NCI-H524 (cell line): Measurements from ENCODE around the gene FRRS1.
"Not testable (repeated sequence)": the region's sequence is repeated elsewhere in the genome, so short reads cannot be mapped to it uniquely, and the experiment has no call there.

ENCODE experiments used
- DNase-seq, 2 experiments: peaks; one replicate each; lab custom pipeline; 2025; lab: John Stamatoyannopoulos, UW

The FRRS1 gene

GRCh38 chr1:99764439-99764838 is 2.0 kb downstream of the FRRS1 start:
- no peak for DNase-seq

GRCh38 chr1:99763956-99764355 is 2.5 kb downstream of the FRRS1 start:
- DNase-seq, result no peak

DNA sequence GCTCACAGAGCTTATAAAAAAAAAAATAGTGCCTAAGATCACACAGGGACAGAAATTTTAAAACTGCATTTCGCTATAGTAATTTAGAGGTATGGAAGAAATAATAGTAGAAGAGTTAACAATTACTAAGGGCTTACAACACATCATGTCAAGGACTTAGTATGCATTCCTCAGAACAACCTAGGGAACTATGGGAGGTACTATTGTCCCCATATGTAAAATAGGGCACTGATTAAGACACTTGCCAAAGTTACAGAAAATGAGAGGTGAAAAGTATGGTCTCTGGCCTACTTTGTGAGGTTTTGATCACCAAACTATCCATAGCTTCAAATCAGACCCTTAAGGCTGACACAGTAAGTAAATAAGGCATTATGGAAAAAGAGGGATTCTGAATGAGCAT is 4.7 kb downstream of the FRRS1 start:
- DNase-seq, result no peak

GRCh38 chr1:99759518-99760160 is 6.8 kb downstream of the FRRS1 start:
- no peak for DNase-seq

GRCh38 chr1:99758686-99759517 is 7.5 kb downstream of the FRRS1 start:
- DNase-seq, result not testable (repeated sequence)

DNA sequence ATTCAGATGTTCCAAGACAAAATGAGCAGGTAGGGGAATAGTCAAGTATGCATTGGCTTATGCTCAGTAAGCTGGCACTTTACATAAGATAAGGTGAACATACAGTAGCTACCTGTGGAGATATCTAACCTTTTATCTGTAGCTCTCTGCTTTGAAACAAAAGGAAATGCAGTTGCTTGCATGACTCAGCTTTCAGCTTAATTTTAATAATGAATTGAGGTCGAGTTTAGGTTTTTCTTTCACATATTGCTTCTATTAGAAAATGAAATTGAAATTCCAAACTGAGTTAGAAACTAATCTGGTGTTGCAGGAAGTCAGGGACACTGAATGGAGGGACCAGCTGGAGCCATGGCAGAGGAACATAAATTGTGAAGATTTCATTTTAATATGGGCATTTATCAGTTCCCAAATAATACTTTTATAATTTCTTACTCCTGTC is 8.3 kb downstream of the FRRS1 start:
- no peak for DNase-seq

GRCh38 chr1:99756598-99756997 is 9.8 kb downstream of the FRRS1 start:
- no peak for DNase-seq

DNA sequence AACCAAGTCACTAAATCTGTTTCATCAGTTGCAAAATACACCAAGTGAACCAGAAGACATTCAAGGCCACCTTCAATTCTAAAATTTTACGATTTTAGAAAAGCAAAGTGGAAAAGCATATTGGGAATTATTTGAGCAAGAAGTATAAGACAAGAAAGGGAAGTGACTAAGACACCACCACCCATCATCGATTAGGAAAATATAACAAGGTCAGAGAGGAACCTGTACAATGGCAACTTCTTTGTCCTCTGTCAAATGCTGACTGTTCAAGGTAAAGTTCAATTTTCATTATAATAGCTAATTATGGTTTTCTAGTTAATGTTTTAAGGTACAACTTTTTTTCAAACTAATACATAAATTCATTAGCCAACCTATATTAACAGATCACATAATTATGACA is 10.8 kb downstream of the FRRS1 start:
- no peak for DNase-seq

GRCh38 chr1:99754697-99755096 is 11.7 kb downstream of the FRRS1 start:
- DNase-seq, result no peak

GRCh38 chr1:99754055-99754626 is 12.3 kb downstream of the FRRS1 start:
- no peak for DNase-seq

DNA sequence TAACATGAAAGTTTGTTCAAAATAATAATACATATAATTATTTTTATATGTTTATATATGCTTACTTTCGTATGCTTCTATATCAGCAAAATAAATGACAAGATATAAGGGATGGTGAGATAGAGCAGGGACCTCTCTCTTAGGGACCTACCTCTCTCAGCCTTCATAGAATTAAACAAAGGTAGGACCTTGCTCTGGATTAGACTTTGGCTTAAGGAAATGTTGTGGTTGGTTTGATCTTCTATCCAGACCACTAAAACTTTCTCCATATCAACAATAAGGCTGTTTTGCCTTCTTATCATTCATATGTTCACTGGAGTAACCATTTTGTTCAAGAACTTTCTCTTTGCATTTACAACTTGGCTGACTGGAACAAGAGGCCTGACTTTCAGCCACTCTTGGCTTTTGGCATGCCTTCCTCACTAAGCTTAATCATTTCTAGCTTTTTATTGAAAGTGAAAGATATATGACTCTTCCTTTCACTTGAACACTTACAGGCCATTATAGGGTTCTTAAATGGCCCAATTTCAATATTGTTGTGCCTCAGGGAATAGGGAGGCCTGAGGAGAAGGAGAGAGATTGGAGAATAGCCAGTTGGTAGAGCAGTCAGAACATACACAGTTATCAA is 14.4 kb downstream of the FRRS1 start:
- DNase-seq, result no peak

DNA sequence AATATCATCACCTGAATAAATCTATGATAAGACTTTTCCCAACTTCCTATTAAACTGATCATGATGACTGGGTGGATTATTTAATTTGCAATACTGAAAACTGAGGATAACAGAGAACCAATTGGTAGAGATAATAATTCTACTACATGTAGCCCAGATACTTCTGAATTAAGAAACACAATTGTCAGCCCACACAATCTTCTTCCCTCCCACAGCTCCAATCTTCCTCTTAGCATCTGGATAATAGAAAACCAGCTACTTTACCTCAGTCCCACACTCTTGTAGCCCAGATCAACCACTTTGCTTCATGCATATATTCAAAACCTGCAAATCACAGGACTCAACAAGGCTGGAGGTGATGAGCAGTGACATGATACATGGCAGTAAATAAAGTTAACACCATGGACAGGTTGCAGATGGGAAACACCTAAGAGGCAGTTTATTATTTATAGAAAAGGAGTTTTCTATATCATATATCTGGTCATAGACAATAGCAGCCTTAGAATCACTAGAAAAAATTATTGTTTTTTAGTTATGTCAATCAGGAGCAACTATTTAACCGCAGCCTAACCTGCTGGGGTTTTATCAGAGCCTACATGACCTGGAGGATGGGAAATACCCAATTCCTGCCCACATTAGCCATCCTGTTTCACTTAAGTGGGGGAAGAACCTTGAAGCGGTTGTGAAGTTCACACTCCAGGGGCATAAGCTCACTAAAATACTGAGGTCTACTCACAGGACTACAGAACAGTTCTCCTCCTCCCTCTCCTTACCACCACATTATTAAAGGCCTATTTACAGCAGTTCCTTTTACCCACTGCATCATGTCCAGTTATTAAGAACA is 16.7 kb downstream of the FRRS1 start:
- no peak for DNase-seq

DNA sequence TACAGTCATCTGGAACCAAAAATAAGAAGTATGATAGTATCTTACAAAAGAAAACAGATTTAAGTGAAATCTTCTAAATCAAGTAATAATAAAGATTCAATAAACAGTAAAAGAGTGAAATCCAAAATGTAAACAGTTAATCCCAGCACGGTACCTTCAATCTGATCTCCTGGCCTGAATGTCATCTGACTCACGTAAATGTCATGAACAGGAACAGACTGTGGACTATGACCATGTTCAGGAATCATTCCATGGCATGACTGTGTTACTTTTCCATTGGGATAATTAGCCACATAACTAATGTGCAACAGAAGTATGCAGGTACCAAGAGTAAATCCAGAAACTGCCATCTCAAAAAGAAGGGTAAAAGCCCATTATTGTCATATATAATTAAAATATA is 18.0 kb downstream of the FRRS1 start:
- no peak for DNase-seq

GRCh38 chr1:99745684-99746083 is 20.8 kb downstream of the FRRS1 start:
- DNase-seq, result no peak

DNA sequence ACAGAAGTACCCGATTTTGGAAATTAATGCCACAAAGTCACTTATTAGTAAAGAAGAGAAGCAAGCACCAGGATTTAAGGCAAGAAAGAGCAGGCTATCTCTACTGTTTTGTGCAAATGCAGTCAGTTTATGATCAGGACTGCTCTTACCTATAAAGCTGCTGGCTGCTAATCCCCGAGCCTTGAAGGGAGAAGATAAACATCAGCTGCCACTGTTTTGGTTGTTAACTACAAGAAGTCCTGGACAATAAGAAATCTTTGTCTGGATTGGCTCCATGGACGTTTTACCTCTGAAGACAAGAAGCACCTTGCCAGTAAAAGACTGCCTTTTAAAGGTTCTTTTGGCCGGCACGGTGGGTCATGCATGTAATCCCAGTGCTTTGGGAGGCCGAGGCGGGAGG is 21.4 kb downstream of the FRRS1 start:
- no peak for DNase-seq

- DNase-seq, result no peak
These were observed 26.3 kb downstream of the FRRS1 start for GRCh38 chr1:99740141-99740540.

GRCh38 chr1:99738858-99739465 is 27.5 kb downstream of the FRRS1 start:
- no peak for DNase-seq

GRCh38 chr1:99737016-99737415 is 29.4 kb downstream of the FRRS1 start:
- peak; percentile 35 to 84 for DNase-seq

GRCh38 chr1:99735852-99736251 is 30.6 kb downstream of the FRRS1 start:
- no peak for DNase-seq

- no peak for DNase-seq
These were observed 35.1 kb downstream of the FRRS1 start for GRCh38 chr1:99731384-99731783.

- peak; percentile 12 to 59 for DNase-seq
These were observed 37.8 kb downstream of the FRRS1 start for GRCh38 chr1:99728494-99729235.
